ENCODE results near the gene PDE6C.

PDE6C gene

DNA sequence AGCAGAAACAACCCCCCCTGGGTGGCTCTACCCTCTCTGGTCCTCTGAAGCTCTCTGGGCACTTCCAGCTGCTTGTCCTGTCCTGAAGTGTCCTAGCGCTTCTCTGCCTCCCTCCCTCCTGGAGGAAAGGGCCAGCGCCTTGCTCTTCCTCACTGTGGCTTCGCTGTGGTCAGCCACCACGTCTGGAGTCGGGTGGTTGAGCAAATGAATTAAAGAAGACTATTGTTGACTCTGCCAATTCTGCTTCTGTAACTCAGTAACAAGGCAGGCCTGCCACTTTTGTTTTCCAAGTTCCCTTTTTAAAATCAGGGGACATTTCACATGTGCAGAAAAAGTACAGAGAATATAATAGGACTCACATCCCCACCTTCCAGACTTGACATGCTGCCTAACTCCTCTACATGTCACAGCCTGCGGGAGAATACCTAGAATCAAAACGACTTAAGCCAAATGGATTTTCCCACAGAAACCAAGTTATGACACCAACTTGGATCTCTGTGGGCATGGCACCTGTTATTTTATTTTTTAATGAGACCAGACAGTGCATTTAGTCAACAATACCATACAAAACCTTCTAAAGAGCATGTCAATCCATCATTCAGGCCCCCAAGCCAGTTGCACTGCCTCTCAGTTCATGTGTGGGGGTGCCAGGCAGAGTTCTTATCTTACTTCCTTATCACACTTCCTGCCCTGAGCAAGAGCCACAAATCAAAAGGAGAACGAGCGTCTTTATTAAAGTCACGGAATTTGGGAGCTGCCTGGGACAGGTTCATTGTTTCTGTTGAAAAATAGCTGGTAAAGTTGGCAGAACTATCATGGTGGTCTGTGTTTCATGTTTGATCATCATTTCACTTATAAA, 39.1 kb upstream of the PDE6C start:
- TF ChIP-seq, protein P1, sequence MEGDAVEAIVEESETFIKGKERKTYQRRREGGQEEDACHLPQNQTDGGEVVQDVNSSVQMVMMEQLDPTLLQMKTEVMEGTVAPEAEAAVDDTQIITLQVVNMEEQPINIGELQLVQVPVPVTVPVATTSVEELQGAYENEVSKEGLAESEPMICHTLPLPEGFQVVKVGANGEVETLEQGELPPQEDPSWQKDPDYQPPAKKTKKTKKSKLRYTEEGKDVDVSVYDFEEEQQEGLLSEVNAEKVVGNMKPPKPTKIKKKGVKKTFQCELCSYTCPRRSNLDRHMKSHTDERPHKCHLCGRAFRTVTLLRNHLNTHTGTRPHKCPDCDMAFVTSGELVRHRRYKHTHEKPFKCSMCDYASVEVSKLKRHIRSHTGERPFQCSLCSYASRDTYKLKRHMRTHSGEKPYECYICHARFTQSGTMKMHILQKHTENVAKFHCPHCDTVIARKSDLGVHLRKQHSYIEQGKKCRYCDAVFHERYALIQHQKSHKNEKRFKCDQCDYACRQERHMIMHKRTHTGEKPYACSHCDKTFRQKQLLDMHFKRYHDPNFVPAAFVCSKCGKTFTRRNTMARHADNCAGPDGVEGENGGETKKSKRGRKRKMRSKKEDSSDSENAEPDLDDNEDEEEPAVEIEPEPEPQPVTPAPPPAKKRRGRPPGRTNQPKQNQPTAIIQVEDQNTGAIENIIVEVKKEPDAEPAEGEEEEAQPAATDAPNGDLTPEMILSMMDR (IDR thresholded peaks at IDR 0.05; ENCODE audit: low read depth, low read length) = no peak
- DNase-seq (ENCODE audit: extremely low read depth, low read depth) = no peak

DNA sequence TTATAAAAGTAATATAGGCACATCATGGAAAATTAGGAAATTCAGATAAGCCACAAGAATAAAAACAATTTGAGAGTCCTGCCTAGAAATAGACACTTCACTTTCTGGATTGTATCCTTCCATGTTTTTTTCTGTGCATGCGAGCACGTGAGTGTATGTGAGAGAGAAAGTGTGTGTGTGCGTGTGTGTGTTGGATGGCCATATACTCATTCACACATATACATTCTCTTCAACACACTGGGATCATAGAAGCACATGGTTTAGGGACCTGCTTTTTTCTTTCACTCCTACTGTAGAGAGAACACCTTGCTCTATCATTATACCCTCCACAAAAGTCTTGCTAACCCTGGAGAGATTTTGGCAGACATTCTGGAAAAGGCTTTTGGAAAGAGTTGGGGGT, 38.4 kb upstream of the PDE6C start:
- TF ChIP-seq, protein P1 (IDR thresholded peaks at IDR 0.05; ENCODE audit: low read depth, low read length) = no peak
- no peak for DNase-seq (ENCODE audit: extremely low read depth, low read depth)

DNA sequence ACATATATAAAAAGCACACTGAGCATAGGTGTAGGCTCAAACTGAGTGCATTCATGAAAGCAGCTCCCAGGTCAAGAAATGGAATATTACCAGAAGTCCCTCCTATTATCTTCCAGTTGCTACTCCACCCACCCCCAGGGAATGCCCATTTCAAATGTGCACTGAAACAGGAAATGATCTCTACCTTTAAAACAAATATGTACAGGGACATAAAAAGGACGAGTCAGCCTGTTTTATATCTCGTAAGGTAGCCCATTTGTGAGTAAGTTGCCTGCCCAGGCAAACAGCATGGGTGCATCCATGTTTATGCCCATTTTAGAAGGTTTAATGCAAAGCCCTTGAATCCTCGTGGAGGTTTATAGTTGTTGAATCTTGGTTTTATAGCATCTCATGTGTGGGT, 35.4 kb upstream of the PDE6C start:
- no peak for DNase-seq (ENCODE audit: extremely low read depth, low read depth)
- TF ChIP-seq, protein P1 (IDR thresholded peaks at IDR 0.05; ENCODE audit: low read depth, low read length) = no peak

DNA sequence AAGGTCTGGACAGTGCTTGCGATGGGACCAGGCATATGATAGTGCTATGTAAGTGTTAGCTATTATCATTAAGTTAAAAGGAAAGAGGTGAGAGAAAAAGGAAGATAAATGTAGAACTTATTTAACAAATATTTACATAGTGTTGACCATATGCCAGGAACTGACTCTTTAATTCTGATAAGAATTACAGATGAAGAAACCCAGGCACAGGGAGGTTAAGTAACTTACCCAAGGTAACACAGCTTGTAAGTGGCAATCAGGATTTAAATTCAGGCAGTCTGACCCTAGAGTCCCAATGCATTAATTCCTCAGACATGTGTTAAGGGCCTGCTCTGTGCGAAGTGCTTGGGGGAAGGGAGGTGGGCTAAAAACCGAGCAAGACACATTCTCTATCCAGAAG, 34.8 kb upstream of the PDE6C start:
- TF ChIP-seq, protein P1 (IDR thresholded peaks at IDR 0.05; ENCODE audit: low read depth, low read length) = no peak
- no peak for DNase-seq (ENCODE audit: extremely low read depth, low read depth)

DNA sequence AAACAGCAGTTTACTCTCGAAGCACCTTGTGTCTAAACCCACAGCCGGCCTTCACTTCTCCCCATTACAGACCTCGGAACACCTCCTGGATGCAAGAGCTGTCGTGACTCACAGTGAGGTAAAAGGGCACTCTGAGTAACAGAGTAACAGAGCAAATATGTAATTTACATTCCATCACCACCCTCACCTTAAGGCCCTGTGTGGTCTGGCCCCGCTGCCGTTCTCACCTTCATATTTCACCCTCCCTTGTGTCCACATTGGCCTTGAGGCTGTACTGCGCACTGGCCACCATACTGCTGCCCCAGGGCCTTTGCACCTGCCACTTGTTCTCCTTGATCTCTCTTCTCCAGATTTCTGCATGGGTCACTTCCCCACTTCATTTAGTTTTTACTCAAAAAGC, 33.2 kb upstream of the PDE6C start:
- TF ChIP-seq, protein P1 (IDR thresholded peaks at IDR 0.05; ENCODE audit: low read depth, low read length) = no peak
- no peak for DNase-seq (ENCODE audit: extremely low read depth, low read depth)

DNA sequence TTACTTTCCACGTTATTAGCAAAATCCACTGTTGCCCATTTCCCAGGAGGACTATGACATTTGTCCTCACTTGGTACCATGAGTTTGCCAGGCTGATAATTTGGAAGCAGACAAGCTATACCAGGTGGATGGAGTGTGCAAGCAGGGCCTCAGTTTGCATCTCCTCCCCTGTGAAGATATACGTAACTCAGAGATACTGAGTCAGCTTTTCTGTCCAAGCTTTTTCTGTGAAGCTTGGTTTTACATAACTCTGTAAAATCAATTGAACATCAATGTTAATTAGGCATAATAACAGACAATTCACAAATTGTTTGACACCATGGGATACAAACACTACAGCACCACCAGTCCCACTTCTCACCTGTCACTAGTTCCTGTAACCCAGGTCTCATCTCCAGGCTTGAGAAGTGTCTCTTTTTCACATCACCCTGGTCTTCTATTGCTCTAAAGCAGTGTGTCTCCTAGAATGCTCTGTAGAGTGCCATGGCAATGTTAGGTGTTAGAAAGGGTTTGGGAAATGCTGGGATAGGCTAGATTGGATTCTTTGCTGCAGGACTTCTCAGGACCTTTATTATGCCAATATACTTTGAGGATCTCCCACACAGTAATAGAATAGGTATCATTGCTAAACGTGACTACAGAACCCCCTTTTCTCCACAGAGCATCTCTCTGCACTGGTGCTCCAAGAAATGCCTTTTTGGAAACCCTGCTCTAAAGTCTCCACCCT, 32.2 kb upstream of the PDE6C start:
- no peak for DNase-seq (ENCODE audit: extremely low read depth, low read depth)
- TF ChIP-seq, protein P1 (IDR thresholded peaks at IDR 0.05; ENCODE audit: low read depth, low read length) = no peak

DNA sequence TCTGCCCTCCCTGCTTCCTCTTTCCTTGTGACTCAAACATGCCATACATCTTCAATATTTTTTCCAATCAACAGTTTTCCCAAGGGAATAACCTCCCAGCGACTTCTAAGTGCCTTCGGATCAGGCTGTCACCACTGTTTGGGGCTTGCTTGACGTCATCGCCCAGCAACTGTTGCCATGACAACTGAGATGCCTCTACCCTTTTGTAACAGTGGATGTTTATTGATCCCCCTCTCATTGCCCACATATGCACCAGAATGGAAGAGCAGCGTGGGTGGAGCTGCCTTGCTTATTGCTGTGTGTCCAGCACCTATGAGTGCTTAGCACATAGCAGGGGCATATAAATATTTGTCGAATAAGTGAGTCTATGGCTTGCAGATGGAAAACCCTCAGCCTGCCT, 31.5 kb upstream of the PDE6C start:
- TF ChIP-seq, protein P1 (IDR thresholded peaks at IDR 0.05; ENCODE audit: low read depth, low read length) = no peak
- no peak for DNase-seq (ENCODE audit: extremely low read depth, low read depth)
